Esophagus (tissue), 2 donors: ENCODE results near the gene LIN7A. TPM values are rescaled to one million over a fixed set of nuclear protein-coding genes. Genes with fewer than 3 reads are reported as not detected.
"Not testable (repeated sequence)": the region's sequence is repeated elsewhere in the genome, so short reads cannot be mapped to it uniquely, and the experiment has no call there.

Source experiments
- H3K27ac ChIP-seq, 2 donors: one replicate each; pipeline ENCODE4 v1.5.1; 2013; ENCODE audit warnings: low read depth in 2 of 2, mild to moderate bottlenecking in 2 of 2, inconsistent platforms in 1 of 2, low read length in 1 of 2, moderate library complexity in 1 of 2
- H3K27me3 ChIP-seq, 2 donors: one replicate each; pipeline ENCODE4 v1.6.1; 2013; ENCODE audit warnings: low read length in 2 of 2, control low read depth in 1 of 2, mild to moderate bottlenecking in 1 of 2; ENCODE audit not compliant: insufficient read depth in 2 of 2, control insufficient read depth in 1 of 2
- H3K36me3 ChIP-seq, 2 donors: one replicate each; pipeline ENCODE4 v1.6.1; 2013; ENCODE audit warnings: low read length in 1 of 2; ENCODE audit not compliant: control insufficient read depth in 2 of 2, insufficient read depth in 2 of 2
- H3K4me1 ChIP-seq, 2 donors: one replicate each; pipeline ENCODE4 v1.6.1; 2013; ENCODE audit warnings: low read length in 1 of 2; ENCODE audit not compliant: control insufficient read depth in 2 of 2, insufficient read depth in 2 of 2
- H3K4me3 ChIP-seq, 2 donors: one replicate each; pipeline ENCODE4 v1.5.1; 2013; ENCODE audit warnings: low read length in 2 of 2, mild to moderate bottlenecking in 2 of 2, low read depth in 1 of 2, moderate library complexity in 1 of 2
- H3K9me3 ChIP-seq, 2 donors: one replicate each; pipeline ENCODE4 v1.6.1; 2013; ENCODE audit warnings: mild to moderate bottlenecking in 2 of 2, low read depth in 1 of 2, low read length in 1 of 2, moderate library complexity in 1 of 2; ENCODE audit not compliant: control insufficient read depth in 2 of 2, insufficient read depth in 1 of 2
- WGBS, 2 donors: extraction: QIAGEN DNeasy Blood & Tissue Kit; methylation state at CpG; one replicate each; pipeline ENCODE4 v1.1.7; 2013; 5-methylcytosine and 5-hydroxymethylcytosine counted together
- polyA plus RNA-seq, 2 donors: library from polyadenylated mRNA; stranded (reverse); fragments of 200-250 nt; gene quantifications; one replicate each; pipeline ENCODE4 v1.2.3, GENCODE V29; 2013
- donor health status: healthy with polysubstance abuse.
- donor health status: Bipolar disorder and iron deficiency.

The LIN7A gene
- polyA plus RNA-seq, 2 donors = 0.15 to 0.16 TPM

- Histone ChIP-seq H3K27ac (no peak overlapping the region), H3K4me1 (no peaks in the 10 kb centered on the region), H3K9me3 (no peaks in the 10 kb centered on the region), H3K4me3 (no peak overlapping the region), H3K27me3 (no peaks in the 10 kb centered on the region), H3K36me3 (no peaks in the 10 kb centered on the region)
- 76 to 80% methylated on average over 3 of the region's 3 CpGs for WGBS, 2 donors
These were observed 42.5 kb downstream of the LIN7A start for GRCh38 chr12:80895240-80895639.

DNA sequence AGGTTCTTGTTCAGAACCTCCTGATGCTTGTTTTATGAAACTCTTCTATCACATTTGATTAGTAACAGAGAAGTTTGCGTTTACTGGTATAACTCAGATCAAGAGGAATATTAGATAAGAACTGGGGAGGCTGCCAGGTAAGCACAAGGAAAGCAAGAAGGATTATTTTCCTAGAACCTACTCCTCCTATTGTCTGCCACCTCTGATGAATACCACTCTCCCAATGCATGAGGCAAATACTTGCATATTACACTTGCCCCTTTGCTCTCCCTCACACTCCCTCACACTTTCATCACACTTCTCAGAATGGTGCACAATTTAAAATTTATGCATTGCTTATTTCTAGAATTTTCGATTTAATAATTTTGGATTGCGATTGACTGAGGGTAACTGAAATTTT is 43.6 kb downstream of the LIN7A start:
- Histone ChIP-seq H3K4me1 (no peaks in the 10 kb centered on the region), H3K27ac (no peak overlapping the region), H3K4me3 (no peak overlapping the region), H3K36me3 (no peaks in the 10 kb centered on the region), H3K9me3 (no peaks in the 10 kb centered on the region), H3K27me3 (no peaks in the 10 kb centered on the region)
- WGBS, 2 donors = 85 to 87% methylated on average over 3 of the region's 3 CpGs

- Histone ChIP-seq H3K27me3 (no peaks in the 10 kb centered on the region), H3K9me3 (no peaks in the 10 kb centered on the region), H3K27ac (no peak overlapping the region), H3K4me3 (no peak overlapping the region), H3K4me1 (no peaks in the 10 kb centered on the region), H3K36me3 (no peaks in the 10 kb centered on the region)
- WGBS, 2 donors = 48% methylated on average over 7 of the region's 7 CpGs
These were observed 44.9 kb downstream of the LIN7A start for GRCh38 chr12:80892597-80893445.

GRCh38 chr12:80884651-80885050 is 53.1 kb downstream of the LIN7A start:
- H3K27ac ChIP-seq = no peak overlapping the region
- no peak overlapping the region for H3K4me3 ChIP-seq
- no peaks in the 10 kb centered on the region for H3K4me1 ChIP-seq
- WGBS, 2 donors = 71 to 76% methylated on average over 1 of the region's 1 CpG
- no peaks in the 10 kb centered on the region for H3K36me3 ChIP-seq
- H3K27me3 ChIP-seq = no peaks in the 10 kb centered on the region
- H3K9me3 ChIP-seq = no peaks in the 10 kb centered on the region

GRCh38 chr12:80881106-80881505 is 56.6 kb downstream of the LIN7A start:
- Histone ChIP-seq H3K36me3 (no peaks in the 10 kb centered on the region), H3K4me3 (no peak overlapping the region), H3K27me3 (no peaks in the 10 kb centered on the region), H3K9me3 (no peaks in the 10 kb centered on the region), H3K4me1 (no peaks in the 10 kb centered on the region), H3K27ac (no peak overlapping the region)

- H3K4me3 ChIP-seq, H3K27ac ChIP-seq, H3K9me3 ChIP-seq, H3K27me3 ChIP-seq, H3K4me1 ChIP-seq, H3K36me3 ChIP-seq: not testable (repeated sequence)
- WGBS, 2 donors = 81 to 82% methylated on average over 8 of the region's 8 CpGs
These were observed 59.3 kb downstream of the LIN7A start for GRCh38 chr12:80878452-80878851.

- H3K9me3 ChIP-seq = no peaks in the 10 kb centered on the region
- no peaks in the 10 kb centered on the region for H3K27me3 ChIP-seq
- WGBS, 2 donors = 39 to 41% methylated on average over 2 of the region's 2 CpGs
- H3K4me3 ChIP-seq = no peak overlapping the region
- H3K36me3 ChIP-seq = no peaks in the 10 kb centered on the region
- H3K4me1 ChIP-seq = no peaks in the 10 kb centered on the region
- no peak overlapping the region for H3K27ac ChIP-seq
These were observed 59.9 kb downstream of the LIN7A start for GRCh38 chr12:80877721-80878265.

GRCh38 chr12:80872053-80872452 is 65.7 kb downstream of the LIN7A start:
- Histone ChIP-seq H3K4me1 (no peaks in the 10 kb centered on the region), H3K27me3 (no peaks in the 10 kb centered on the region), H3K27ac (no peak overlapping the region), H3K4me3 (no peak overlapping the region), H3K9me3 (no peaks in the 10 kb centered on the region), H3K36me3 (no peaks in the 10 kb centered on the region)

DNA sequence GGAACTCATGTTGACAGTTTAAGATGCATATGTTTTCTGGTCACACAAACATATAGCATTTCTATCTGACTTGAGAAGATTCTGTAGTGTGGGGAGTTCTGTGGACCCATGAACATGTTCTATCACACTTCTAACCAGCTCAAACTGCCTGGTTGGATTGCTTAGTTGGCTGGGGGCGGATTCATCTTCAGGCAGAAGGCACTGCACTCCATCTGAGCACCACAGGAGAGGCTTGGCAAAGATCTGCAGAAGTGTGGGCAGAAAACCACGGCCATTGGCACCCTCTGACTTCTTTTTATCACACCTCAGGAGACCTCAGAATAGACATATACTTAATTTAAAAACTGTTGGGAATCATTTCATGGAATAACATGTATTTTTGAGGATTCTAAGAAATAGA is 68.5 kb downstream of the LIN7A start:
- H3K4me1 ChIP-seq = no peaks in the 10 kb centered on the region
- no peak overlapping the region for H3K27ac ChIP-seq
- H3K9me3 ChIP-seq = no peaks in the 10 kb centered on the region
- 43 to 56% methylated on average over 2 of the region's 2 CpGs for WGBS, 2 donors
- H3K36me3 ChIP-seq = no peaks in the 10 kb centered on the region
- H3K27me3 ChIP-seq = no peaks in the 10 kb centered on the region
- H3K4me3 ChIP-seq = no peak overlapping the region

DNA sequence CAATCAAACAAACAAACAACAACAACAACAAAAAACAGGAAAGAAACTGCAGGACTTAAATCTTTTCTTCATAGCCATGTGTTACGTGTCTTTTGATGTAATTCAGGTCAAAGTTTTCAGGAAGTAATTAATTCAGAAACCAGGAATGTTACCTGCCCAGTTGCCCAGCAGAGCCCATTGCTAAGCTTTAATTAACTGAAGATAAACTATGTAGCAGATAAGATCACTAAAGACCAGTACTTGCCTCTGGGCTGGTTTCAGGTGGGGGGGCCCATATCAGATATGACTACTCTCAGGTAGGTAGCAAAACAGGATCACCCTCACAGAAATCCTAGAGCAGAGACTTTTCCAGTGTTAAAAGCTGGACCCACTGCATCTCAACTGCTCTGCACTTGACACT is 69.2 kb downstream of the LIN7A start:
- Histone ChIP-seq H3K27ac (no peak overlapping the region), H3K27me3 (no peaks in the 10 kb centered on the region), H3K4me1 (no peaks in the 10 kb centered on the region), H3K4me3 (no peak overlapping the region), H3K36me3 (no peaks in the 10 kb centered on the region), H3K9me3 (no peaks in the 10 kb centered on the region)
- WGBS, 2 donors = 83% methylated on average over 1 of the region's 1 CpG
